GM19324 (cell line): ENCODE measurements around the gene MMP13.
"Not testable (repeated sequence)": the region's sequence is repeated elsewhere in the genome, so short reads cannot be mapped to it uniquely, and the experiment has no call there.

Source experiments
- ATAC-seq: cut with Tn5 transposase; IDR thresholded peaks from one replicate; pipeline ENCODE4 v1.9.1; 2021; ENCODE audit warnings: mild to moderate bottlenecking, moderate library complexity; ENCODE audit not compliant: unreplicated experiment, low FRiP score

The MMP13 gene

DNA sequence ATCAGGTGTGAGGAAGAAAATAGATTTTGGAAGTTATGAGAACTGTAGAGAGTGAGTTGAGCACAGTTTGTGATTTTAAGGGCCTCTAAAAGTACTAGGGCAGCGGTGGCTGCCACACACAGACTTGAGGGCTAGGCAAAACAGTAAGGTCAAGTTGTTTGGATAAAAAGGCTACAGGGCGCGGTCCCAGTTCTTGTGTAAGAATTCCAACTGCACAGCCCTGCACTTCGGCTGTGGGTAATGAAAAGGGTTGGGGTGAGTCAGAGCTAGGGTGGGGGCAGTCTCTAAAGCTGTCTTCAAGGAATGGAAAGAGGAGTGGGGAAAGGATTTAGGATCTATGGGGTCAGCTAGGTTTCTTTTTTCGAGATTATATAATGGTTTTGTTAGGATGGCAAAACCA lies 49.7 kb downstream of the MMP13 start:
- not testable (repeated sequence) for ATAC-seq

DNA sequence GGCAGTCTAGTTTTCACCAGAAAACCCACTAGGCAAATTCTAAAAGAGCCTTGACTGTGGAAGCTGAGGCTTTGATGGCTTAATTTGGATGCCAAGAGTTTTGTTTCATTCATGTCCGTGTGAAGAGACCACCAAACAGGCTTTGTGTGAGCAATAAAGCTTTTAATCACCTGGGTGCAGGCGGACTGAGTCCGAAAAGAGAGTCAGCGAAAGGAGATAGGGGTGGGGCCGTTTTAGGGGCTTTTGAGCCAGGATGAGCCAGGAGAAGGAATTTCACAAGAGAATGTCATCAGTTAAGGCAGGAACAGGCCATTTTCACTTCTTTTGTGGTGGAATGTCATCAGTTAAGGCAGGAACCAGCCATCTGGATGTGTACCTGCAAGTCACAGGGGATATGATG lies 51.6 kb downstream of the MMP13 start:
- ATAC-seq = not testable (repeated sequence)

DNA sequence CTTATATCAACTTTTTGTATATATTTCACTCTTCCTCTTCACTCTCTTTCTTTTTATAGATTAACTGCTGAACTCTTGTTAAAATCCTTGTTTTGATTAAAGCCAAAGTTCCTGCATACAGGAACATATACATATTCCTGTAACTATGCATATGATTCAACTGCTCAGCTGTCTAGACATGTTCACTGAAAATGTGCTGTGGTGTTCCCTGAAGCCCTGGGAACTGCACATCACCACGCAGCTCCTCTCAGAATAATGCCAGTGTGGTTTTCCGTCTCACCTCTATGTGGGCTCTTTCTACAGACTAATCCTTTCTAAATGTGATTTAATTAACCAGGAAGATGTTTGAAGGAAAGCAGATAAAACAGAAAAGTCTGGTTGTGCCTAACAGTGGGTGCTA lies 55.2 kb downstream of the MMP13 start:
- no peak for ATAC-seq
